GM19240 (cell line): ENCODE data around the gene PLA2G4A.

ENCODE experiments used
- DNase-seq: peaks from one replicate; pipeline ENCODE4 v3.0.0; 2011; ENCODE audit warnings: low spot score; ENCODE audit not compliant: insufficient read length

Gene PLA2G4A

GRCh38 chr1:186975220-186975619 is 146.5 kb downstream of the PLA2G4A start:
- DNase-seq: no peak

DNA sequence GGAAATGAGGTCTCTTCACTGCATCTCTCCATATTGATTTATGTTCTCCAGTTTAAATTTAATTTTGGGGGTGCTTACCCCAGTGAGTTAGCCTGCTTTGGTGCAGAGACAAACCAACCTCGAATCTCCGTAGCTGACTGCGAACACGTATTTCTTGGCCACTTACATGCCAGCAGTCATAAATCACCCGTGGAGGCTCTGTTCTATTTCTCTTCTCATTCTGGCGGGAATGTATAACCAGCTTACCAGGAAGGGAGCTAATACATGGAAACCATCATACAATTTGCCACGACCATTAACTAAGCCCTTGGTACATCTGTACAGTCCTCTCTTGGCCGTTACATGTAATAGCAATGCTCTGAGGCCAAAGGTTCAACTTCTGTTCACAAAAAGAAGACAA is 148.0 kb downstream of the PLA2G4A start:
- no peak for DNase-seq

DNA sequence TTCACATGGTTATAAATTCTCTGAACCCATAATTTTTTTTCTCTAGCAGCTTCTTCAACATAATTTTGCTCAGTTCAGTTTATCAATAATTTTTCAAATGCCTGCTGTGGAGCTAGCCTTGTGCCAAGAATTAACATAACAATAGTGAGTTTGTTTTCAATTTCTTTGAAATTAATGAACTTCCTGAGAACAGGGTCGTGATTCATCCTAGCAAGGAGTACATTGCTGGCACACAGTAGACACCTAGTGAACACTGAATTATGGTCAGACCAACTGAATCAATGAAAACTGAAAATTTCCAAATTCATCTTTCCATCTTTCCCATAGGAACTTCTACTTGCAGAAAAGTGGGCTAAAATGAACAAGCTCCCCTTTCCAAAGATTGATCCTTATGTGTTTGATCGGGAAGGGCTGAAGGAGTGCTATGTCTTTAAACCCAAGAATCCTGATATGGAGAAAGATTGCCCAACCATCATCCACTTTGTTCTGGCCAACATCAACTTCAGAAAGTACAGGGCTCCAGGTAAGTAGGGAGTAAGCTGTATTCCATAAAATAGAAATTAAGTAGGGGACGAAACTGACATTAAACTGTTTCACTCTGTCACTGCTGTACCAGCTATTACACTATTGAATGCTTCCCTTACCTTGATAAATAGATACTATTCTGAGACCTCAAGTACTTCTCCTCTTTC is 148.7 kb downstream of the PLA2G4A start:
- DNase-seq: no peak

DNA sequence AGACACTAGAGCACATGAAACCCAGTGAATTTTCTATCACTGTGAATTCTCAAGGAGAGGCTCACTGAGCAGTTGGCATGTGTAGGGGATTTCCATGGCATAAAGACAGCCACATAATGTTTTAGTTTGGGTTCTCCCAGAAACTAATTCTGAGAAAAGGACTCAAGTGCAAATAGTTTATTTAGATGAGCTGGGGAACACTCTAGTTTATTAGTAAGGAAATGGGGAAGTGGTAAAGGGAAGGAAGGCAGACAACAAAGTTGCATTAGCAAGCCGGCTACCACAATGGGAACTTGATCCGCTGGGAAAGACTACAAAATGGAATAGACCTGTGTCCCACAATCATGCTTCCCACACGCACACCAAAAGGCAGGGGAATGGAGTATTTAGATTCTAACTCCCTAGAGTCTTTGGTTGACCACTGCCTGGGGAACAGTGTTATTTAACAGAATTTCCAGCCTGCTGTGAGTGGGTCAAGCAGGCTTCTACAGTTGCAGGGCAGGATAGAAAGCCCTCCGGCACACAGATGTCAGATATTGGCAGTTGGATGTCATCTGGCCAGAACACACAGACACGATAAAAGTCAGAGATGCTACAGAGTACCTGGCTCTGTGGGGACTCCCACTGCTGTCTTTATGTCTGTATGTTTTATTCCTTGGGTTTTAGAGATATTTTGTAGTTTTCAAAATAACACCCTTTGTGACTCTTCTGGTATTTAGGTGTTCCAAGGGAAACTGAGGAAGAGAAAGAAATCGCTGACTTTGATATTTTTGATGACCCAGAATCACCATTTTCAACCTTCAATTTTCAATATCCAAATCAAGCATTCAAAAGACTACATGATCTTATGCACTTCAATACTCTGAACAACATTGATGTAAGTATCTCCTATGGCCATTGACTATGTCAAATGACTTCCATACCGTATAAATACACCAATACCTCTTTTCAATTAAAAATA is 150.1 kb downstream of the PLA2G4A start:
- DNase-seq: no peak

DNA sequence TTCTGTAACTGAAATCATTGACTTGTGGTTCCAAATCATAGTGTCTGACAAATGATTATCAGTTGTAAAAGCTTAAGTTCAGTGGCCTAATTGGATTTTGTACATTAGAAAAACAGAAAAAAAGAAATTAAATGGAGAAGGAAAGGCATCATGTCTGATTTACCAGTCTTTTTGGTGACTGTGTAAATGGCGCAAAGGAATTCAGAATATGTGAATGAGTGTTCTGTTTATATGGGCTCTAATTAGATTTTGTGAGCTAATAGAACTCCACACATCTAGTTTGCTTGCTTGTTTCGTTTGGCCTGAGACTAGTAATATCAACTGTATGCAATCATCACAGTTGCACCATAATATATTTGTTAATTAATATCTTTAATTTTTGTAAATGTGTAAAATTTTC is 151.7 kb downstream of the PLA2G4A start:
- DNase-seq: no peak

GRCh38 chr1:186982116-186982515 is 153.4 kb downstream of the PLA2G4A start:
- no peak for DNase-seq

GRCh38 chr1:186983327-186983726 is 154.6 kb downstream of the PLA2G4A start:
- no peak for DNase-seq

- no peak for DNase-seq
Measured at GRCh38 chr1:186984959-186985358, 156.2 kb downstream of the PLA2G4A start.

DNA sequence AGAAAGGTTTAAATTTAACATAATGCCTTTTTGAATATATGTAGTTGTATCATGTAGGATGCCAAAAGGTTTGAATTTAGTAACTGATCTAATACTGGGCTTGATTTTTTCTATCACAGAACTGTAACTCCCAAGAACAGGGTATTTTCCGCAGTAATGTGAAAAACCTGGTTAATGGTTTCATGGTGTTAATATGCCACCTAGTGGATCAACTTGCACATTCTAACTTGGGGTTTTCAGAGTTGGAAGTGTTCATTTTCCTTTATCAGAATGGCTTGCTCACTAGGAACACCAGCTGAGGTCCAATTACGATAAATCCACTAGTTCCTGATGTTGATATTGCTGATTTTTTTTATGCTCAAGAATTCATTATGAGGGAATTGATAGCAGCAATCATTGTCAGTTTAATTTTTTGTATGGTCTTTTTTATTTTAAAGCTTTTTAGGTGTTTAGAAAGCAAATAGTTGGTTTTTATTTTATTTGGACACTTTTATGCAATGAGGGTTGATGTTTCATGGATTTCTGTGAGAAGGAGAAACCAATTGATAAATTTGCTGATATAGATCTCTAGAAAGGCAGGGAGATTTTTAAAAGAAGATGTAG is 157.2 kb downstream of the PLA2G4A start:
- peak; percentile 3 for DNase-seq

DNA sequence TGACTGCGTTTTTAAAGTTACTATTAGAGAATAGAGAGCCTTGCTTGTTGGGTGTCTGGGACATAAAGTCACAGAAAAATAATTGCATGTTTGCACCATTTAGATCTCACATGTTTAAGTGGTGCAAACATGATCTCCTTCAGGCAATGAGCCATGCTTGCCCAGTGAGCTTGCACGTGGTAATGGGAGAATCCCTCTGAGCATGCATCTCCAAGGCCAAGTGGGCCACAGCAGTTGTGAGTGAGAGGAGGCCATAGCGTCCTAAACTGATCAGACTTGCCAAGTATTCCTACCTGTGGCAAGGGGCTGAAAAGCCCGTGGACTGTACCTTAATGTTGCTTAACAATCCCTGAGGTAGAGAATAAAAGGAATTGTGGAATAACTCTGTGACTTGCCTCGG is 158.3 kb downstream of the PLA2G4A start:
- no peak for DNase-seq

DNA sequence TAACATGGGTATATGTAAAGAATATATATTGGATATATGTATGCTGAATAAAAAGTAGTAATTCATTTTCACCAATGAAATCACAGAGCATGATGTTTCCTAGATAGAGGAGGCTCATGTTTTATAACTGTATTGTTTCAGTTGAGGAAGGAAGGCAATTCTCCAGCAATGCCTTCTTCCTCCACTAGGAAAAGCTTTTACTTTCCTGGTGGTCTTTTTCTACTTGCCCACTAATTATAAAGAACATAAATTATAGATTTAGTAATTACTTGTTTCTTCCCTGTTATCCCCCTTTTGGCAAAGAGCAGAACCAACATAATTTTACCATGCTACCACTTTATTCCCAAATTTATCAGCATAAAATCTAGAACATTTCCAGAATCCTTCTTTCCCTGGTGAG is 159.0 kb downstream of the PLA2G4A start:
- no peak for DNase-seq

DNA sequence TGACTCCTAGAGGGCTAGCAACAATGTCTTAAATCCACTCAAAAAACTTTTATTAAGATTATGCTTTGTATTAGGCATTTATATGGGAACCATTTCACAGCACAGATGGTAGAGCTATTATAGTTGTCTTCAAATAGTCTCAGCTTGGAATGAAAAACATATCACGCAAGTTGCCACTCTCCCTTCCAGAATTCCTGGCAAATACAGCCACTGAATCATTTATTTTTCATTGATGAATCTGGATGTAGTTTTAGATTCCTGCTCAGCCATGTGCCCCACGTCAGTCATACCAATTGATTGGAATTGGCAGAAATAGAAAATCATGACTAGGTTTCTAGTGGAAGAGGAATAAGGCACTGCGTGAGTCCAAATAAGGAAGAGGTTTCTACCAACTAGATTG is 165.2 kb downstream of the PLA2G4A start:
- DNase-seq: no peak

GRCh38 chr1:186994897-186995296 is 166.1 kb downstream of the PLA2G4A start:
- no peak for DNase-seq

DNA sequence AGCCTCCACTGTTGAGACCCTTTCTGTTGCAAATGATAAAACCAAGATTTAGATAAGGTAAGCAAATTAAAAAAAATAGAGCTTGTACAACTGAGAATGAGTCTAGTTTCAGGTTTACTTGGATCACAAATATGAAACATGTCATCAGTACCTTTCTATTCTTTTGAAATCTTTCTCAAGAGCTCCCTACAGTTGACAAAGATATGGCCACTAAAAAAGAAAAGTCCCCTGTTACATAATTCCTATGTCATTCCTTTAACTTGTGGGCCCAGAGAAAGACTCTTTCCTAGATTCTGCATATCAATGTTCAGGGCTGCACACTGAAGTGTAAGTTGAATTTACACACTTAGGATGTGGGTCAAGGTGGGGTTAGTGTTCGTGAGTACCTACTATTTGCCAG is 168.1 kb downstream of the PLA2G4A start:
- DNase-seq: no peak

DNA sequence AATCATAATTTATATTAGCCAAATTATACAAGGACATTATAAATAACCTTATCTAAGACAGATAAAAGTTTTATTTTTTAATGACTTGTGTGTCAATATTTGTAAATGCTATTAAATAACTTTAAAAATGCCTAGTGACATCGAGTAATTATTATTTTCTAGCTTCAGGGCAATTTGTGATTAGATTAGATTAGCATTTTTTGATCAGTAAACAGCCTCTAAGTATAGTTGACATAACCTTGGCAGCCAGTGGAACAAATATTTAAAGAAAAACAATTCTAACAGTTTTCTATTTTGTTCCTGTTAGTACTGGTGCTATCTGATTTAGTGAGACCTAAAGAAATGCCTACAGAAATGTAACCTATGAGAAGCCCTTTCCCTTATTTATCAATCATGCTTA is 169.1 kb downstream of the PLA2G4A start:
- DNase-seq: no peak

- no peak for DNase-seq
Measured at GRCh38 chr1:186999506-186999905, 170.8 kb downstream of the PLA2G4A start.

- DNase-seq: no peak
Measured at GRCh38 chr1:187001198-187001889, 172.6 kb downstream of the PLA2G4A start.

GRCh38 chr1:187003353-187003752 is 174.6 kb downstream of the PLA2G4A start:
- no peak for DNase-seq

DNA sequence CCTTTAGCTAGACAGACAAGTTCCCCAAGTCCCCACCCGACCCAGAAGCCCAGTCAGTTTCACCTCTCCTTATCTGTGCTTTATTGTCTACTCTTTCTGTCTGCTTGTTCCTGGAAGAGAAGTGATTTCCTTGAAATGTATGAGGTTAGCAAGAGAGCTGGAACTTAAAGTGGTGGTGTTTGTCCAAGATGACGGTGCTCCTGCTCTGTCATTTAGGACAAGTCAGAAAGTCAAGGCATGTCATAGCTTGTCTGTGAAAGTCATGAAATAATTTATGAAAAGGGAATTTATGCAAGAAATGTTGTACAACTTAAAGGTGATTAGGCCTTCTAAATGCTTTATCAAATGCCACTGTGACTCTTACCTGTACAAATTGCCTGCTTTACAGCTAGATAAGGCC is 178.1 kb downstream of the PLA2G4A start:
- no peak for DNase-seq

GRCh38 chr1:187009320-187009719 is 180.6 kb downstream of the PLA2G4A start:
- no peak for DNase-seq

GRCh38 chr1:187010571-187011309 is 182.0 kb downstream of the PLA2G4A start:
- DNase-seq: no peak
